H9 (cell line): ENCODE measurements around the gene GNB3. TPM values are rescaled to one million over a fixed set of nuclear protein-coding genes. Genes with fewer than 3 reads are reported as not detected.
A peak's percentile ranks its signal among the peaks of the same experiment; 100 is the strongest.

ENCODE experiments used
- DNase-seq: peaks from one replicate; pipeline ENCODE4 v3.0.0-alpha.2; 2017
- H2AFZ ChIP-seq: one replicate; pipeline ENCODE4 v1.6.1; 2013; ENCODE audit warnings: mild to moderate bottlenecking, low read length, control low read depth, moderate library complexity
- H2AK5ac ChIP-seq: 2 replicates; pipeline ENCODE4 v1.6.1; 2013; ENCODE audit warnings: low read length, control low read depth, mixed read lengths; ENCODE audit not compliant: insufficient read length
- H2BK120ac ChIP-seq: one replicate; pipeline ENCODE4 v1.6.1; 2013; ENCODE audit warnings: low read depth, mild to moderate bottlenecking, low read length, control low read depth, inconsistent platforms; ENCODE audit not compliant: poor library complexity, severe bottlenecking
- H2BK12ac ChIP-seq: 2 replicates; pipeline ENCODE4 v1.6.1; 2013; ENCODE audit warnings: low read length, control low read depth, mixed read lengths, low read depth; ENCODE audit not compliant: insufficient read length
- H2BK15ac ChIP-seq: 2 replicates; pipeline ENCODE4 v1.6.1; 2013; ENCODE audit warnings: low read depth, low read length, control low read depth
- H2BK20ac ChIP-seq: one replicate; pipeline ENCODE4 v1.6.1; 2013; ENCODE audit warnings: low read depth, mild to moderate bottlenecking, low read length, control low read depth, inconsistent platforms; ENCODE audit not compliant: poor library complexity, severe bottlenecking
- H2BK5ac ChIP-seq: 2 replicates; pipeline ENCODE4 v1.6.1; 2013; ENCODE audit warnings: low read length, control low read depth, mixed read lengths; ENCODE audit not compliant: insufficient read length
- H3K14ac ChIP-seq: 2 replicates; pipeline ENCODE4 v1.6.1; 2013; ENCODE audit warnings: low read length, control low read depth; ENCODE audit not compliant: insufficient read depth
- H3K18ac ChIP-seq: 2 replicates; pipeline ENCODE4 v1.6.1; 2013; ENCODE audit warnings: low read depth, mild to moderate bottlenecking, mixed read lengths, low read length, control low read depth; ENCODE audit not compliant: insufficient read length
- H3K23ac ChIP-seq: 2 replicates; pipeline ENCODE4 v1.6.1; 2013; ENCODE audit warnings: low read length, control low read depth, mixed read lengths, low read depth; ENCODE audit not compliant: insufficient read length
- H3K23me2 ChIP-seq: 2 replicates; pipeline ENCODE4 v1.6.1; 2013; ENCODE audit warnings: low read depth, mild to moderate bottlenecking, mixed read lengths, low read length, control low read depth; ENCODE audit not compliant: insufficient read length, poor library complexity, severe bottlenecking
- H3K27ac ChIP-seq: 2 replicates; pipeline ENCODE4 v1.5.1; 2013; ENCODE audit warnings: low read length, control low read depth, mixed read lengths, low read depth; ENCODE audit not compliant: insufficient read length
- H3K27me3 ChIP-seq: 2 replicates; pipeline ENCODE4 v1.6.1; 2013; ENCODE audit warnings: low read length, control low read depth, inconsistent platforms; ENCODE audit not compliant: insufficient read depth
- H3K4ac ChIP-seq: 2 replicates; pipeline ENCODE4 v1.6.1; 2013; ENCODE audit warnings: low read depth, mild to moderate bottlenecking, control low read depth, inconsistent platforms, low read length, moderate library complexity
- H3K4me1 ChIP-seq: 2 replicates; pipeline ENCODE4 v1.6.1; 2013; ENCODE audit warnings: low read length, control low read depth, inconsistent platforms; ENCODE audit not compliant: insufficient read depth
- H3K4me2 ChIP-seq: 2 replicates; pipeline ENCODE4 v1.6.1; 2013; ENCODE audit warnings: low read length, control low read depth, mixed read lengths; ENCODE audit not compliant: insufficient read length, insufficient read depth
- H3K56ac ChIP-seq: 2 replicates; pipeline ENCODE4 v1.6.1; 2013; ENCODE audit warnings: low read depth, mild to moderate bottlenecking, mixed read lengths, low read length, control low read depth; ENCODE audit not compliant: insufficient read length
- H3K79me1 ChIP-seq: 2 replicates; pipeline ENCODE4 v1.6.1; 2013; ENCODE audit warnings: low read depth, mild to moderate bottlenecking, moderate library complexity, low read length, control low read depth, inconsistent platforms; ENCODE audit not compliant: insufficient read depth, poor library complexity, severe bottlenecking
- H3K79me2 ChIP-seq: 2 replicates; pipeline ENCODE4 v1.6.1; 2013; ENCODE audit warnings: low read length, control low read depth, inconsistent platforms; ENCODE audit not compliant: insufficient read depth
- H3K9ac ChIP-seq: 2 replicates; pipeline ENCODE4 v1.6.1; 2013; ENCODE audit warnings: low read length, control low read depth, mixed read lengths; ENCODE audit not compliant: insufficient read length; ENCODE audit errors: extremely low read depth
- H3K9me3 ChIP-seq: one replicate; pipeline ENCODE4 v1.6.1; 2013; ENCODE audit warnings: low read depth, low read length, inconsistent platforms; ENCODE audit not compliant: control insufficient read depth
- H3T11ph ChIP-seq: one replicate; pipeline ENCODE4 v1.6.1; 2013; ENCODE audit warnings: mild to moderate bottlenecking, low read length, control low read depth, inconsistent platforms
- H4K20me1 ChIP-seq: one replicate; pipeline ENCODE4 v1.6.1; 2013; ENCODE audit not compliant: control insufficient read depth, insufficient read length, insufficient read depth
- H4K5ac ChIP-seq: 2 replicates; pipeline ENCODE4 v1.6.1; 2013; ENCODE audit warnings: low read depth, mild to moderate bottlenecking, mixed read lengths, low read length, control low read depth; ENCODE audit not compliant: insufficient read length
- H4K8ac ChIP-seq: replicated peaks from 2 replicates; pipeline ENCODE4 v1.6.1; 2013; ENCODE audit warnings: low read length, control low read depth, mixed read lengths, low read depth; ENCODE audit not compliant: insufficient read length
- H4K91ac ChIP-seq: 2 replicates; pipeline ENCODE4 v1.6.1; 2013; ENCODE audit warnings: low read depth, mild to moderate bottlenecking, moderate library complexity, mixed read lengths, low read length, control low read depth; ENCODE audit not compliant: insufficient read length
- H3K27ac Mint-ChIP-seq, 3 experiments: 2 replicates in 2 of 3; 3 replicates in 1 of 3; pipeline ENCODE4 v1.8.0; 2020 to 2021; ENCODE audit warnings: mixed read lengths in 3 of 3, mild to moderate bottlenecking in 1 of 3, moderate library complexity in 1 of 3
- H3K27me3 Mint-ChIP-seq: 2 replicates; pipeline ENCODE4 v1.8.0; 2021; ENCODE audit warnings: low read depth, mild to moderate bottlenecking, moderate library complexity, mixed read lengths
- H3K36me3 Mint-ChIP-seq, 3 experiments: 2 replicates in 2 of 3; 3 replicates in 1 of 3; pipeline ENCODE4 v1.8.0; 2020 to 2021; ENCODE audit warnings: low read depth in 3 of 3, mixed read lengths in 3 of 3; ENCODE audit not compliant: insufficient read depth in 1 of 3
- H3K4me1 Mint-ChIP-seq, 2 experiments: 2 replicates each; pipeline ENCODE4 v1.8.0; 2020; ENCODE audit warnings: mixed read lengths in 2 of 2
- H3K4me3 Mint-ChIP-seq, 2 experiments: 2 replicates in 1 of 2; 3 replicates in 1 of 2; pipeline ENCODE4 v1.8.0; 2020 to 2021; ENCODE audit warnings: mild to moderate bottlenecking in 2 of 2, mixed read lengths in 2 of 2, moderate library complexity in 1 of 2
- H3K9me3 Mint-ChIP-seq, 2 experiments: 2 replicates in 1 of 2; 3 replicates in 1 of 2; pipeline ENCODE4 v1.8.0; 2020; ENCODE audit warnings: mild to moderate bottlenecking in 2 of 2, mixed read lengths in 2 of 2, moderate library complexity in 1 of 2
- CTCF ChIP-seq: fragments of 200-600 bp; sonication (generic); conservative IDR thresholded peaks from 3 replicates; pipeline ENCODE4 v1.8.0; 2021; ENCODE audit warnings: antibody characterized with exemption, mild to moderate bottlenecking
- WGBS: extraction: QIAGEN DNeasy Blood & Tissue Kit; methylation state at CpG from one replicate; pipeline ENCODE4 v1.1.7; 2013; ENCODE audit warnings: missing lambda C conversion rate, low lambda C conversion rate, mixed read lengths; ENCODE audit not compliant: insufficient read length; ENCODE audit errors: extremely low coverage; 5-methylcytosine and 5-hydroxymethylcytosine counted together
- total RNA-seq: library from RNA; stranded (reverse); gene quantifications from 2 replicates; pipeline ENCODE4 v1.2.1, GENCODE V29; 2021

The GNB3 gene
- total RNA-seq, 1 experiment from 2014 or later: 17.3 TPM

DNA sequence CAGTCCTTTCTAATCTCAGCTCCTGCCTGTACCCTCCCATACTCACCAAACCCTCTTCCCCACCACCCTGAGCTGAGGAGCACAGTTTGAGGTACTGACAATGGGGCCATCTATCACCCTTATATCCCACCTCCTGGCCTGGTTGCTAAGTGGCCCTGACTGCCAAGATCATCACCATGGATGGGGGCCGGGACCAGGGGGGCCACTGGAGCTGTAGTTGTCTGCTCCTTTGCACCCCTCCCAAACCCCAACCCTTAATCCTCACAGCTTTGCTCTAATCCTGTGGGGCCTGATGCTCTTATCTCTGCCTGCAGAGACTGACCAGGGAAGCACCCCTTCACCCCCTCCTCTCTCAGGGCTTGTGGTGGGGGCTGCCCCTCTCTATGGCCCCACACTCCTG, 395 bp upstream of the GNB3 start:
- no peak overlapping the region for H2AK5ac ChIP-seq
- H3K4me1 ChIP-seq: no peaks in the 10 kb centered on the region
- Mint-ChIP-seq H3K27me3 (no peaks in the 10 kb centered on the region), H3K27ac (peak overlapping the region in 2 of 3 experiments; percentile 39 to 67; a peak in 3 of 7 replicates), H3K4me1 (peaks cover 4 to 23% of the 10 kb centered on the region in 2 experiments; a peak in 3 of 4 replicates), H3K36me3 (peaks cover 29 to 72% (median 71%) of the 10 kb centered on the region in 3 experiments), H3K9me3 (no peaks in the 10 kb centered on the region; a peak in 1 of 5 replicates), H3K4me3 (no peak overlapping the region)
- no peak overlapping the region for H2BK15ac ChIP-seq
- H3K56ac ChIP-seq: no peak overlapping the region
- no peak overlapping the region for H3K4me2 ChIP-seq
- no peak overlapping the region for H3K18ac ChIP-seq
- H3K23me2 ChIP-seq: no peaks in the 10 kb centered on the region
- H3K9ac ChIP-seq: no peak overlapping the region
- H2BK20ac ChIP-seq: no peak overlapping the region
- no peak overlapping the region for H3T11ph ChIP-seq
- H3K79me2 ChIP-seq: no peaks in the 10 kb centered on the region
- H4K91ac ChIP-seq: no peak overlapping the region
- no peak for DNase-seq
- no peak overlapping the region for H3K14ac ChIP-seq
- no peaks in the 10 kb centered on the region for H4K20me1 ChIP-seq
- no peaks in the 10 kb centered on the region for H3K27me3 ChIP-seq
- H3K23ac ChIP-seq: no peak overlapping the region
- no peak overlapping the region for H2AFZ ChIP-seq
- no peak overlapping the region for H2BK120ac ChIP-seq
- TF ChIP-seq CTCF: no peak
- no peak overlapping the region for H4K8ac ChIP-seq
- no peak overlapping the region for H2BK5ac ChIP-seq
- H3K79me1 ChIP-seq: no peaks in the 10 kb centered on the region
- no peaks in the 10 kb centered on the region for H3K9me3 ChIP-seq
- no peak overlapping the region for H4K5ac ChIP-seq
- no CpG with 5 or more reads among the region's 1 CpG for WGBS
- H2BK12ac ChIP-seq: no peak overlapping the region
- no peak overlapping the region for H3K27ac ChIP-seq
- H3K4ac ChIP-seq: no peak overlapping the region
